WTC11 (cell line): ENCODE results near the gene BRSK2. TPM values are rescaled to one million over a fixed set of nuclear protein-coding genes. Genes with fewer than 3 reads are reported as not detected.

Experiments
- ATAC-seq: fragments of 200-7000 bp; cut with Tn5 transposase; 2 replicates; pipeline ENCODE4 v1.10.0; 2021; ENCODE audit warnings: mild to moderate bottlenecking, moderate library complexity
- CTCF ChIA-PET: fragments of 300-600 bp; sonication (Branson Sonifier 250); formaldehyde crosslinking; loops from one replicate; lab custom pipeline; 2021; ENCODE audit warnings: antibody characterized with exemption; lab: Charles Lee
- POLR2A ChIA-PET: fragments of 350-600 bp; sonication (Branson Sonifier 250); formaldehyde crosslinking; loops from one replicate; lab custom pipeline; 2021; ENCODE audit warnings: antibody characterized with exemption; lab: Charles Lee
- DNase-seq: peaks from one replicate; pipeline ENCODE4 v3.0.0; 2021; ENCODE audit warnings: low spot score
- H3K27ac Mint-ChIP-seq: 2 replicates; pipeline ENCODE4 v1.8.0; 2021; ENCODE audit warnings: mixed read lengths
- H3K27me3 Mint-ChIP-seq: 2 replicates; pipeline ENCODE4 v1.8.0; 2021; ENCODE audit warnings: low read depth, mild to moderate bottlenecking, moderate library complexity, mixed read lengths
- H3K36me3 Mint-ChIP-seq: 2 replicates; pipeline ENCODE4 v1.8.0; 2021; ENCODE audit warnings: mixed read lengths
- H3K4me1 Mint-ChIP-seq: 2 replicates; pipeline ENCODE4 v1.8.0; 2022; ENCODE audit warnings: mixed read lengths
- H3K4me3 Mint-ChIP-seq: 2 replicates; pipeline ENCODE4 v1.8.0; 2021; ENCODE audit warnings: mild to moderate bottlenecking, moderate library complexity, mixed read lengths
- H3K9me3 Mint-ChIP-seq: 2 replicates; pipeline ENCODE4 v1.8.0; 2021; ENCODE audit warnings: mixed read lengths
- ATF1 ChIP-seq: sonication (generic); formaldehyde crosslinking; IDR thresholded peaks from 2 replicates; pipeline ENCODE4 v1.8.1; 2023; ENCODE audit warnings: mild to moderate bottlenecking, moderate library complexity, missing genetic modification reagents
- CREM ChIP-seq: sonication (generic); formaldehyde crosslinking; IDR thresholded peaks from 2 replicates; pipeline ENCODE4 v1.8.1; 2022; ENCODE audit warnings: mild to moderate bottlenecking, missing genetic modification reagents, moderate library complexity
- ELF4 ChIP-seq: sonication (generic); formaldehyde crosslinking; IDR thresholded peaks from 2 replicates; pipeline ENCODE4 v1.8.1; 2022; ENCODE audit warnings: low read depth, mild to moderate bottlenecking, moderate library complexity, missing genetic modification reagents
- ESRRA ChIP-seq: sonication (generic); formaldehyde crosslinking; IDR thresholded peaks from 2 replicates; pipeline ENCODE4 v1.8.1; 2022; ENCODE audit warnings: mild to moderate bottlenecking, missing genetic modification reagents, borderline replicate concordance
- FOXP1 ChIP-seq: sonication (generic); formaldehyde crosslinking; IDR thresholded peaks from 2 replicates; pipeline ENCODE4 v1.8.0; 2022; ENCODE audit warnings: missing genetic modification reagents, mild to moderate bottlenecking, moderate library complexity, borderline replicate concordance
- GABPB1 ChIP-seq: sonication (generic); formaldehyde crosslinking; IDR thresholded peaks from 2 replicates; pipeline ENCODE4 v1.8.1; 2023; ENCODE audit warnings: mild to moderate bottlenecking, missing genetic modification reagents
- HMGA2 ChIP-seq: fragments of 250-450 bp; sonication (Bioruptor Pico); IDR thresholded peaks from 2 replicates; pipeline ENCODE4 v1.4.0; 2021; ENCODE audit warnings: mild to moderate bottlenecking, moderate library complexity
- NFATC4 ChIP-seq: fragments of 250-450 bp; sonication (Bioruptor Pico); IDR thresholded peaks from 2 replicates; pipeline ENCODE4 v1.9.0; 2021; ENCODE audit warnings: mild to moderate bottlenecking
- NFE2L1 ChIP-seq: sonication (generic); formaldehyde crosslinking; IDR thresholded peaks from 2 replicates; pipeline ENCODE4 v1.8.1; 2023; ENCODE audit warnings: missing genetic modification reagents
- NR1H2 ChIP-seq: sonication (generic); formaldehyde crosslinking; IDR thresholded peaks from 2 replicates; pipeline ENCODE4 v1.9.0; 2021; ENCODE audit warnings: mild to moderate bottlenecking, moderate library complexity, missing genetic modification reagents
- OVOL2 ChIP-seq: fragments of 250-450 bp; sonication (Bioruptor Pico); IDR thresholded peaks from 2 replicates; pipeline ENCODE4 v1.9.0; 2021; ENCODE audit warnings: mild to moderate bottlenecking, borderline replicate concordance
- PRRX2 ChIP-seq: fragments of 250-450 bp; sonication (Bioruptor Pico); IDR thresholded peaks from 2 replicates; pipeline ENCODE4 v1.8.0; 2021; ENCODE audit warnings: mild to moderate bottlenecking
- SMAD4 ChIP-seq: sonication (generic); formaldehyde crosslinking; IDR thresholded peaks from 2 replicates; pipeline ENCODE4 v1.8.0; 2022; ENCODE audit warnings: mild to moderate bottlenecking, missing genetic modification reagents
- TCF7 ChIP-seq: sonication (generic); formaldehyde crosslinking; IDR thresholded peaks from 2 replicates; pipeline ENCODE4 v1.8.0; 2022; ENCODE audit warnings: mild to moderate bottlenecking, low read depth, missing genetic modification reagents, moderate library complexity
- TEAD1 ChIP-seq: sonication (generic); formaldehyde crosslinking; IDR thresholded peaks from 2 replicates; pipeline ENCODE4 v1.8.0; 2022; ENCODE audit warnings: mild to moderate bottlenecking, missing genetic modification reagents
- ZNF416 ChIP-seq: fragments of 250-450 bp; sonication (Bioruptor Pico); IDR thresholded peaks from 2 replicates; pipeline ENCODE4 v1.9.0; 2021; ENCODE audit warnings: mild to moderate bottlenecking, inconsistent platforms
- ZNF423 ChIP-seq: fragments of 250-450 bp; sonication (Bioruptor Pico); IDR thresholded peaks from 2 replicates; pipeline ENCODE4 v2.1.2; 2022; ENCODE audit warnings: mild to moderate bottlenecking, moderate library complexity
- total RNA-seq: library from RNA; stranded (reverse); gene quantifications from 3 replicates; pipeline ENCODE4 v1.2.3, GENCODE V29; 2021
- TF ChIP-seq, protein P1 (sequence below): sonication (generic); formaldehyde crosslinking; IDR thresholded peaks from 2 replicates; pipeline ENCODE4 v1.8.1; 2022; ENCODE audit warnings: low read depth, mild to moderate bottlenecking, moderate library complexity, missing genetic modification reagents, borderline replicate concordance
- TF ChIP-seq, protein P2 (sequence below): sonication (generic); formaldehyde crosslinking; IDR thresholded peaks from 2 replicates; pipeline ENCODE4 v1.8.1; 2023; ENCODE audit warnings: mild to moderate bottlenecking, missing genetic modification reagents, moderate library complexity
- TF ChIP-seq, protein P3 (sequence below): fragments of 250-450 bp; sonication (Bioruptor Pico); IDR thresholded peaks from 2 replicates; pipeline ENCODE4 v1.9.0; 2021; ENCODE audit warnings: mild to moderate bottlenecking
- TF ChIP-seq, protein P4 (sequence below): sonication (generic); formaldehyde crosslinking; IDR thresholded peaks from 2 replicates; pipeline ENCODE4 v1.8.1; 2022; ENCODE audit warnings: mild to moderate bottlenecking, moderate library complexity, missing genetic modification reagents
- TF ChIP-seq, protein P5 (sequence below): sonication (generic); formaldehyde crosslinking; conservative IDR thresholded peaks from 2 replicates; pipeline ENCODE4 v1.8.1; 2022; ENCODE audit warnings: mild to moderate bottlenecking, missing genetic modification reagents
- TF ChIP-seq, protein P6 (sequence below): fragments of 250-450 bp; sonication (Bioruptor Pico); IDR thresholded peaks from 2 replicates; pipeline ENCODE4 v2.1.2; 2022; ENCODE audit warnings: mild to moderate bottlenecking, moderate library complexity
- TF ChIP-seq, protein P7 (sequence below): sonication (generic); formaldehyde crosslinking; IDR thresholded peaks from 2 replicates; pipeline ENCODE4 v1.8.0; 2022; ENCODE audit warnings: mild to moderate bottlenecking, missing genetic modification reagents
- TF ChIP-seq, protein P8 (sequence below): sonication (generic); formaldehyde crosslinking; IDR thresholded peaks from 2 replicates; pipeline ENCODE4 v1.8.0; 2023; ENCODE audit warnings: missing genetic modification reagents

Gene BRSK2
- total RNA-seq, 1 experiment from 2014 or later, result 34.5 TPM

DNA sequence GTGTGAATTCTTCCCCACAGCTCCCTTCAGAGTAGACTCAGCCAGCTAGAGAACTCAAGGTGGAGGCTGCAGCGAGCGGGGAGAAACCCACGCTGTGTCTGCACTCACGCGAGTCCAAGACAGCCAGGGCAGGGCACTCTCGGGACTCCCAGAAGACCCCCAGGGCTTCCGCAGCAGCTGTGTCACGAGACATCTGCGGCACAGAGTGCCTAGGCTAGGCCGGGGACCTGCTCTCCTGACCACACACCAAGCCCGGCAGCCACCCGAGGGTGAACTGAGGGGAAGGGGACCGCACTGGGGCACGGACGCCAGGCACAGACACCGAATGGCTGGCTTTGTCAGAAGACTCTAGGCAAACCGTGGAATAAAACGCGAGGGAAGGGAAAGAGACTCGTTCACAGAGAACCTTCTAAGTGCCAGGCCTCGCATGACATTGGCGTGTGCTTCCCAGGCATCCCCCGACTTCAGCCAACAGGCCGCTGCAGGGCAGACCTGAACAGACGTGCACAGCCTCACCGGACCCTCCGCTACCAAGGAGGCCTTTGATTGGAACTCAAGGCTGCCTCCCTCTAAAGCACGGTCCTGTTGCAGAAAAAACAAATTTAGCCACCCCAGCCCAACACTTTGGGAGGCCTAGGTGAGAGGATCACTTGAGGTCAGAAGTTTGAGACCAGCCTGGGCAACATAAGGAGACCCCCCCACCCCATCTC is 115.0 kb downstream of the BRSK2 start (continued):
- no peak for TF ChIP-seq ZNF423 (CRISPR knock-in tag)
- no peak for TF ChIP-seq PRRX2 (CRISPR knock-in tag)
- no peak for TF ChIP-seq SMAD4 (CRISPR knock-in tag)
- TF ChIP-seq, protein P1, sequence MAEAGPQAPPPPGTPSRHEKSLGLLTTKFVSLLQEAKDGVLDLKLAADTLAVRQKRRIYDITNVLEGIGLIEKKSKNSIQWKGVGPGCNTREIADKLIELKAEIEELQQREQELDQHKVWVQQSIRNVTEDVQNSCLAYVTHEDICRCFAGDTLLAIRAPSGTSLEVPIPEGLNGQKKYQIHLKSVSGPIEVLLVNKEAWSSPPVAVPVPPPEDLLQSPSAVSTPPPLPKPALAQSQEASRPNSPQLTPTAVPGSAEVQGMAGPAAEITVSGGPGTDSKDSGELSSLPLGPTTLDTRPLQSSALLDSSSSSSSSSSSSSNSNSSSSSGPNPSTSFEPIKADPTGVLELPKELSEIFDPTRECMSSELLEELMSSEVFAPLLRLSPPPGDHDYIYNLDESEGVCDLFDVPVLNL (CRISPR knock-in tag), result no peak

DNA sequence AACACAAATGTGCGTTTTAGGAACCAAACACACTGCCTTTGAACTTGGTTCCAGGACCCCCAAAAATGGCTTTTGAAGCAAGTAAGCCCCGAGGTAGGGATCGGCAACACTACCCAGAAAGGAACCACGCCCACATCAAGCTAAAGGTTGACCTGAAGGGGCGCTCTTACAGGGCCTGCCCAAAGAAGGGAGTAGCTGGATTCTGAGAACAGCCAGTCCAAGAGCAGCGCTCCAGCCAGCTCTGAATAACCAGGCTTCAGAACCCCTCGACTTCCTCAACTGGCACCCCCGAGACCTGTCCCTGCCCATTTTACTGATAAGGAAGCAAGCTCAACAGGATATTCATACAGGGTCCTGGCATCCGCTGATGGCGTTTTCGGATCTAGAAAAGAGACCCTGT is 115.7 kb downstream of the BRSK2 start:
- Mint-ChIP-seq H3K4me3 (no peak overlapping the region), H3K27ac (no peak overlapping the region), H3K36me3 (no peaks in the 10 kb centered on the region; the same call in 1 of the 2 replicates), H3K9me3 (no peaks in the 10 kb centered on the region), H3K27me3 (no peaks in the 10 kb centered on the region), H3K4me1 (peaks cover 8% of the 10 kb centered on the region)
- DNase-seq (peak; percentile 51), ATAC-seq (peak; percentile 87)
- POLR2A ChIA-PET, result no interaction called here
- TF ChIP-seq NFATC4, result no peak
- TF ChIP-seq, protein P2, sequence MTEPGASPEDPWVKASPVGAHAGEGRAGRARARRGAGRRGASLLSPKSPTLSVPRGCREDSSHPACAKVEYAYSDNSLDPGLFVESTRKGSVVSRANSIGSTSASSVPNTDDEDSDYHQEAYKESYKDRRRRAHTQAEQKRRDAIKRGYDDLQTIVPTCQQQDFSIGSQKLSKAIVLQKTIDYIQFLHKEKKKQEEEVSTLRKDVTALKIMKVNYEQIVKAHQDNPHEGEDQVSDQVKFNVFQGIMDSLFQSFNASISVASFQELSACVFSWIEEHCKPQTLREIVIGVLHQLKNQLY, result no peak
- no peak for TF ChIP-seq CREM (CRISPR knock-in tag)
- no peak for TF ChIP-seq NR1H2 (CRISPR knock-in tag)
- no peak for TF ChIP-seq TCF7 (CRISPR knock-in tag)
- CTCF ChIA-PET, result interaction anchor here (0.5 to 1.7 kb wide), 41 partner anchors 9 to 654 kb away, joined by 3 to 16 read pairs (median 4); partner anchors contain the start of genes BRSK2 and MOB2

DNA sequence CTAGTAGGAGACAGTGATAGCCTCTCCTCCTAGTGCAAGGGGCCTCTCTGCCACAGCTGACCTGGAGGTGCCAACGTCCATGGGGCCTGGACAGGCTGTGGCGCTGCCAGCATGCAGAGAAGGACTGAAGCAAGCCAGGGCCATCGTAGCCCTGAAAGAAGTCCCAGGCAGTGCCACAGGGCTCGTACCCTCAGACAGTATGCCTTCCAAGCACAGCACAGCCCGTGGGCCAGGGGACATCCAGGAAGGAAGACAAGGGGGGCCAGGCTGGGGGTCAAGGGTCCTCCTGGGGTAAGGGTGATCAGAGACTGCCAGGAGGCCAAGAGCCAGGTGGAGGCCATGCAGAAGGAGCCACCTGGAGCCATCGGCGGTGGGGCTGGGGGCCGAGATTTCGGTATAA is 117.2 kb downstream of the BRSK2 start:
- ChIA-PET POLR2A (no interaction called here), CTCF (interaction anchor here (1.2 to 1.4 kb wide), 2 partner anchors 49 to 88 kb away, joined by 3 to 4 read pairs; no protein-coding TSS in a partner anchor)
- no peaks in the 10 kb centered on the region for H3K9me3 Mint-ChIP-seq
- H3K27ac Mint-ChIP-seq, result peak overlapping the region; percentile 63; the same call in 1 of the 2 replicates
- H3K27me3 Mint-ChIP-seq, result no peaks in the 10 kb centered on the region
- ATAC-seq (no peak), DNase-seq (no peak)
- TF ChIP-seq ATF1 (CRISPR knock-in tag) (no peak), GABPB1 (no peak), ZNF423 (CRISPR knock-in tag) (no peak), FOXP1 (no peak; the same call in 1 of the 2 replicates), TEAD1 (CRISPR knock-in tag) (no peak), ELF4 (CRISPR knock-in tag) (no peak), HMGA2 (CRISPR knock-in tag) (no peak), PRRX2 (CRISPR knock-in tag) (no peak), ESRRA (no peak), CREM (CRISPR knock-in tag) (no peak), OVOL2 (CRISPR knock-in tag) (no peak), TCF7 (CRISPR knock-in tag) (no peak), NFE2L1 (CRISPR knock-in tag) (no peak), ZNF416 (CRISPR knock-in tag) (no peak)
- TF ChIP-seq, protein P3, sequence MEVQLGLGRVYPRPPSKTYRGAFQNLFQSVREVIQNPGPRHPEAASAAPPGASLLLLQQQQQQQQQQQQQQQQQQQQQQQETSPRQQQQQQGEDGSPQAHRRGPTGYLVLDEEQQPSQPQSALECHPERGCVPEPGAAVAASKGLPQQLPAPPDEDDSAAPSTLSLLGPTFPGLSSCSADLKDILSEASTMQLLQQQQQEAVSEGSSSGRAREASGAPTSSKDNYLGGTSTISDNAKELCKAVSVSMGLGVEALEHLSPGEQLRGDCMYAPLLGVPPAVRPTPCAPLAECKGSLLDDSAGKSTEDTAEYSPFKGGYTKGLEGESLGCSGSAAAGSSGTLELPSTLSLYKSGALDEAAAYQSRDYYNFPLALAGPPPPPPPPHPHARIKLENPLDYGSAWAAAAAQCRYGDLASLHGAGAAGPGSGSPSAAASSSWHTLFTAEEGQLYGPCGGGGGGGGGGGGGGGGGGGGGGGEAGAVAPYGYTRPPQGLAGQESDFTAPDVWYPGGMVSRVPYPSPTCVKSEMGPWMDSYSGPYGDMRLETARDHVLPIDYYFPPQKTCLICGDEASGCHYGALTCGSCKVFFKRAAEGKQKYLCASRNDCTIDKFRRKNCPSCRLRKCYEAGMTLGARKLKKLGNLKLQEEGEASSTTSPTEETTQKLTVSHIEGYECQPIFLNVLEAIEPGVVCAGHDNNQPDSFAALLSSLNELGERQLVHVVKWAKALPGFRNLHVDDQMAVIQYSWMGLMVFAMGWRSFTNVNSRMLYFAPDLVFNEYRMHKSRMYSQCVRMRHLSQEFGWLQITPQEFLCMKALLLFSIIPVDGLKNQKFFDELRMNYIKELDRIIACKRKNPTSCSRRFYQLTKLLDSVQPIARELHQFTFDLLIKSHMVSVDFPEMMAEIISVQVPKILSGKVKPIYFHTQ (CRISPR knock-in tag), result no peak
- TF ChIP-seq, protein P4, sequence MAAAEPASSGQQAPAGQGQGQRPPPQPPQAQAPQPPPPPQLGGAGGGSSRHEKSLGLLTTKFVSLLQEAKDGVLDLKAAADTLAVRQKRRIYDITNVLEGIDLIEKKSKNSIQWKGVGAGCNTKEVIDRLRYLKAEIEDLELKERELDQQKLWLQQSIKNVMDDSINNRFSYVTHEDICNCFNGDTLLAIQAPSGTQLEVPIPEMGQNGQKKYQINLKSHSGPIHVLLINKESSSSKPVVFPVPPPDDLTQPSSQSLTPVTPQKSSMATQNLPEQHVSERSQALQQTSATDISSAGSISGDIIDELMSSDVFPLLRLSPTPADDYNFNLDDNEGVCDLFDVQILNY, result no peak
- TF ChIP-seq, protein P5, sequence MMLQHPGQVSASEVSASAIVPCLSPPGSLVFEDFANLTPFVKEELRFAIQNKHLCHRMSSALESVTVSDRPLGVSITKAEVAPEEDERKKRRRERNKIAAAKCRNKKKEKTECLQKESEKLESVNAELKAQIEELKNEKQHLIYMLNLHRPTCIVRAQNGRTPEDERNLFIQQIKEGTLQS (CRISPR knock-in tag), result no peak
- TF ChIP-seq, protein P6, sequence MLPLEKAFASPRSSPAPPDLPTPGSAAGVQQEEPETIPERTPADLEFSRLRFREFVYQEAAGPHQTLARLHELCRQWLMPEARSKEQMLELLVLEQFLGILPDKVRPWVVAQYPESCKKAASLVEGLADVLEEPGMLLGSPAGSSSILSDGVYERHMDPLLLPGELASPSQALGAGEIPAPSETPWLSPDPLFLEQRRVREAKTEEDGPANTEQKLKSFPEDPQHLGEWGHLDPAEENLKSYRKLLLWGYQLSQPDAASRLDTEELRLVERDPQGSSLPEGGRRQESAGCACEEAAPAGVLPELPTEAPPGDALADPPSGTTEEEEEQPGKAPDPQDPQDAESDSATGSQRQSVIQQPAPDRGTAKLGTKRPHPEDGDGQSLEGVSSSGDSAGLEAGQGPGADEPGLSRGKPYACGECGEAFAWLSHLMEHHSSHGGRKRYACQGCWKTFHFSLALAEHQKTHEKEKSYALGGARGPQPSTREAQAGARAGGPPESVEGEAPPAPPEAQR (CRISPR knock-in tag), result no peak
- TF ChIP-seq, protein P7, sequence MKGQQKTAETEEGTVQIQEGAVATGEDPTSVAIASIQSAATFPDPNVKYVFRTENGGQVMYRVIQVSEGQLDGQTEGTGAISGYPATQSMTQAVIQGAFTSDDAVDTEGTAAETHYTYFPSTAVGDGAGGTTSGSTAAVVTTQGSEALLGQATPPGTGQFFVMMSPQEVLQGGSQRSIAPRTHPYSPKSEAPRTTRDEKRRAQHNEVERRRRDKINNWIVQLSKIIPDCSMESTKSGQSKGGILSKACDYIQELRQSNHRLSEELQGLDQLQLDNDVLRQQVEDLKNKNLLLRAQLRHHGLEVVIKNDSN (CRISPR knock-in tag), result no peak
- TF ChIP-seq, protein P8, sequence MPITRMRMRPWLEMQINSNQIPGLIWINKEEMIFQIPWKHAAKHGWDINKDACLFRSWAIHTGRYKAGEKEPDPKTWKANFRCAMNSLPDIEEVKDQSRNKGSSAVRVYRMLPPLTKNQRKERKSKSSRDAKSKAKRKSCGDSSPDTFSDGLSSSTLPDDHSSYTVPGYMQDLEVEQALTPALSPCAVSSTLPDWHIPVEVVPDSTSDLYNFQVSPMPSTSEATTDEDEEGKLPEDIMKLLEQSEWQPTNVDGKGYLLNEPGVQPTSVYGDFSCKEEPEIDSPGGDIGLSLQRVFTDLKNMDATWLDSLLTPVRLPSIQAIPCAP (CRISPR knock-in tag), result no peak
- H3K4me3 Mint-ChIP-seq, result no peak overlapping the region
- no peaks in the 10 kb centered on the region for H3K36me3 Mint-ChIP-seq
- H3K4me1 Mint-ChIP-seq, result peaks cover 8% of the 10 kb centered on the region
